ENCODE results near the gene WAC.

DNA sequence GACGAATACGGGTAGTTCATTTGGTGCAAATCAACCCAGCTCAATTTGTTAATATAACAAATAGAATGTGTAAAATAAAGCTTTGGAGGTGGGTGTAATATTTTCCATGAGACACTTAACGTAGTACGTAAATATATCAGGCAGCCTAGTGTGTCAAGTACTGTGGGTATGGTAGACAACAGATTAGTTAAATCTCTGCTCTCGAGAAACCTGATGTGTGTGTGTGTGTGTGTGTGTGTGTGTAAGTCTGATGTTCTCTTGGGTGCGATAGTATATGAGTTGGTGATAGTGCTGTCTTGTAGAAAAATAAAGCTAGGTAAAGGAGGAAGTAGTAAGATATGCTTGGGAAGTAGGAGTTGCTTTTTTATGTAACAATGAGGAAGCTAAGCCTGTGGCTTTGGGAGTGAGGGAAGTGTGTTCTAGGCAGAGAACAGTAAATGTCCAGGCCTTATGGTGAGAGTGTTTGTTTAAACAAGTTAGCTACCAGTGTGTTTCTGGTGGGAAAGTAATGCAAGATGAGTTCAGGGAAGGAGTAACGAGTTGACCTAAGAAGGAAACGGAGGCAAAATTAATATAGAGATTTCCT is 26.1 kb downstream of the WAC start:
- TF ChIP-seq, protein P1, sequence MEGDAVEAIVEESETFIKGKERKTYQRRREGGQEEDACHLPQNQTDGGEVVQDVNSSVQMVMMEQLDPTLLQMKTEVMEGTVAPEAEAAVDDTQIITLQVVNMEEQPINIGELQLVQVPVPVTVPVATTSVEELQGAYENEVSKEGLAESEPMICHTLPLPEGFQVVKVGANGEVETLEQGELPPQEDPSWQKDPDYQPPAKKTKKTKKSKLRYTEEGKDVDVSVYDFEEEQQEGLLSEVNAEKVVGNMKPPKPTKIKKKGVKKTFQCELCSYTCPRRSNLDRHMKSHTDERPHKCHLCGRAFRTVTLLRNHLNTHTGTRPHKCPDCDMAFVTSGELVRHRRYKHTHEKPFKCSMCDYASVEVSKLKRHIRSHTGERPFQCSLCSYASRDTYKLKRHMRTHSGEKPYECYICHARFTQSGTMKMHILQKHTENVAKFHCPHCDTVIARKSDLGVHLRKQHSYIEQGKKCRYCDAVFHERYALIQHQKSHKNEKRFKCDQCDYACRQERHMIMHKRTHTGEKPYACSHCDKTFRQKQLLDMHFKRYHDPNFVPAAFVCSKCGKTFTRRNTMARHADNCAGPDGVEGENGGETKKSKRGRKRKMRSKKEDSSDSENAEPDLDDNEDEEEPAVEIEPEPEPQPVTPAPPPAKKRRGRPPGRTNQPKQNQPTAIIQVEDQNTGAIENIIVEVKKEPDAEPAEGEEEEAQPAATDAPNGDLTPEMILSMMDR (IDR thresholded peaks at IDR 0.05): no peak
- TF ChIP-seq POLR2A (IDR thresholded peaks at IDR 0.05): no peak

Measured in esophagus squamous epithelium (tissue), 4 donors.